KOPT-K1 (cell line): ENCODE measurements around the gene CEPT1.
A peak's percentile ranks its signal among the peaks of the same experiment; 100 is the strongest.

Experiments
- H3K27ac ChIP-seq: fragments of 200-600 bp; sonication (generic); 2 replicates; pipeline ENCODE4 v1.5.1; 2016; ENCODE audit warnings: antibody characterized with exemption, mild to moderate bottlenecking, low read depth, low read length; ENCODE audit not compliant: poor library complexity, severe bottlenecking
- H3K36me3 ChIP-seq: fragments of 200-600 bp; sonication (generic); 2 replicates; pipeline ENCODE4 v1.5.1; 2017; ENCODE audit warnings: antibody characterized with exemption, mild to moderate bottlenecking, low read length, moderate library complexity; ENCODE audit not compliant: insufficient read depth
- H3K9me3 ChIP-seq: fragments of 200-600 bp; sonication (generic); 2 replicates; pipeline ENCODE4 v1.5.1; 2017; ENCODE audit warnings: antibody characterized with exemption, low read length, mild to moderate bottlenecking; ENCODE audit not compliant: insufficient read depth, poor library complexity, severe bottlenecking

CEPT1 gene

GRCh38 chr1:111195002-111195684, 55.1 kb downstream of the CEPT1 start:
- Histone ChIP-seq H3K36me3 (peaks cover 94% of the 10 kb centered on the region), H3K27ac (peak overlapping the region; percentile 99), H3K9me3 (no peaks in the 10 kb centered on the region)

- H3K27ac ChIP-seq: peak overlapping the region; percentile 99
- H3K9me3 ChIP-seq: no peaks in the 10 kb centered on the region
- H3K36me3 ChIP-seq: peaks cover 84% of the 10 kb centered on the region
These were observed 56.2 kb downstream of the CEPT1 start for GRCh38 chr1:111196213-111196612.

GRCh38 chr1:111197598-111198284, 57.7 kb downstream of the CEPT1 start:
- Histone ChIP-seq H3K9me3 (no peaks in the 10 kb centered on the region), H3K36me3 (peaks cover 68% of the 10 kb centered on the region), H3K27ac (peak overlapping the region; percentile 99)

GRCh38 chr1:111198836-111199235, 58.8 kb downstream of the CEPT1 start:
- Histone ChIP-seq H3K27ac (peak overlapping the region; percentile 99), H3K9me3 (no peaks in the 10 kb centered on the region), H3K36me3 (peaks cover 57% of the 10 kb centered on the region)

- H3K9me3 ChIP-seq: no peaks in the 10 kb centered on the region
- peak overlapping the region; percentile 99 for H3K27ac ChIP-seq
- peaks cover 52% of the 10 kb centered on the region for H3K36me3 ChIP-seq
These were observed 59.3 kb downstream of the CEPT1 start for GRCh38 chr1:111199329-111199728.

GRCh38 chr1:111199881-111200801, 60.1 kb downstream of the CEPT1 start, which contains the start of gene DENND2D:
Gene DENND2D (minus strand): TSS chr1:111200646. CDS start chr1:111200459, 187 bp downstream.
- Histone ChIP-seq H3K27ac (peak within 1 kb of the TSS; percentile 99), H3K9me3 (no peaks in the 10 kb centered on the region), H3K36me3 (peaks cover 44% of the 10 kb centered on the region)

GRCh38 chr1:111200802-111201161, 60.8 kb downstream of the CEPT1 start:
- Histone ChIP-seq H3K9me3 (no peaks in the 10 kb centered on the region), H3K36me3 (peaks cover 38% of the 10 kb centered on the region), H3K27ac (peak overlapping the region; percentile 99)

- peaks cover 31% of the 10 kb centered on the region for H3K36me3 ChIP-seq
- H3K27ac ChIP-seq: peak overlapping the region; percentile 99
- no peaks in the 10 kb centered on the region for H3K9me3 ChIP-seq
These were observed 61.5 kb downstream of the CEPT1 start for GRCh38 chr1:111201275-111202090.

- Histone ChIP-seq H3K9me3 (no peaks in the 10 kb centered on the region), H3K27ac (peak overlapping the region; percentile 99), H3K36me3 (peaks cover 22% of the 10 kb centered on the region)
These were observed 62.3 kb downstream of the CEPT1 start for GRCh38 chr1:111202366-111202706.

GRCh38 chr1:111202707-111203623, 62.9 kb downstream of the CEPT1 start:
- Histone ChIP-seq H3K27ac (peak overlapping the region; percentile 99), H3K9me3 (no peaks in the 10 kb centered on the region), H3K36me3 (peaks cover 16% of the 10 kb centered on the region)

- Histone ChIP-seq H3K9me3 (no peaks in the 10 kb centered on the region), H3K27ac (peak overlapping the region; percentile 99), H3K36me3 (peaks cover 8% of the 10 kb centered on the region)
These were observed 63.7 kb downstream of the CEPT1 start for GRCh38 chr1:111203681-111204200.

- Histone ChIP-seq H3K36me3 (peaks cover 2% of the 10 kb centered on the region; the same call in 1 of the 2 replicates), H3K9me3 (no peaks in the 10 kb centered on the region), H3K27ac (peak overlapping the region; percentile 99)
These were observed 64.4 kb downstream of the CEPT1 start for GRCh38 chr1:111204201-111204982.
